SW 1271 (cell line): ENCODE results near the gene PKLR.
"Not testable (repeated sequence)": the region's sequence is repeated elsewhere in the genome, so short reads cannot be mapped to it uniquely, and the experiment has no call there.

Source experiments
- DNase-seq, 2 experiments: peaks; one replicate each; lab custom pipeline; 2025; lab: John Stamatoyannopoulos, UW

The PKLR gene

DNA sequence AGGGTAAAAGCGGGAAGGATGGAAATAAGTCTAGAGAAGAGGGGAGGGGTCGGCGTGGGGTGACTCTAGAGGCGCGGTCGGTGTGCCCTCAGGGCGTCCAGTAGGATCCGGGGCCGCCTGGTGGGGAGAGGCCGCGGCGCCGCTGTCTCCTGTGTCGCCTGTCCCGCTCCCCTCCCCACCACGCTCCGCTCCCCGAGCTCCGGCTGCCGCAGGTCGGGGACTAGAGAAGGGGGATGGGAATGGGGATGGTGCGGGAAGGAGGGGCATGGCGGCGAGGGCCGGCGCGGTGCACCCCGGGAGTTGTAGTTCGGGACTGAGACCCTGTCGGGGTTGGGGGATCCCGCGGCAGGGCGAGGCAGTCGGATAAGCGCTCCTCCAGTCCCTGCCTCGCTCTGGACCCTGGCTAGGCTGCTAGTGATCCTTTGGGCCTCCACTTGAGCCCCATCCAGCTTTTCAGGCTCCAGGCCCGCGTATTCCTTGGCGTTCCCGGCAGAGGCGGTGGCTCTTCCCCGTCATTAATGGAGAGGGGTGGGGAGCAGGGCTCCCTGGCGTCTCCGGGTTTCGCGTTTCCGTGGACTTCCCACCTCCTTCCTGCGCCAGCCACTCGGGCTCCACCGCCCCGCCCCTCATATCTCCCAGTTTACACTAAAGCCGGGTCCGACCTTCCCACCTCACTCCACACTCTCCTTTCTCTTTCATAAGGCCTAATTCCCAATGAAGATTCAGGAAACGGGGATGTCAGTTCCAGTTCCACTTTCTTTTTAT, 45.8 kb downstream of the PKLR start, which contains the start of gene ENTREP3:
Gene ENTREP3 (minus strand): TSS at position 241 of the 765 bp plus-strand sequence. CDS start 606 bp downstream, outside the sequence.
- peak; percentile 34 to 35 for DNase-seq

DNA sequence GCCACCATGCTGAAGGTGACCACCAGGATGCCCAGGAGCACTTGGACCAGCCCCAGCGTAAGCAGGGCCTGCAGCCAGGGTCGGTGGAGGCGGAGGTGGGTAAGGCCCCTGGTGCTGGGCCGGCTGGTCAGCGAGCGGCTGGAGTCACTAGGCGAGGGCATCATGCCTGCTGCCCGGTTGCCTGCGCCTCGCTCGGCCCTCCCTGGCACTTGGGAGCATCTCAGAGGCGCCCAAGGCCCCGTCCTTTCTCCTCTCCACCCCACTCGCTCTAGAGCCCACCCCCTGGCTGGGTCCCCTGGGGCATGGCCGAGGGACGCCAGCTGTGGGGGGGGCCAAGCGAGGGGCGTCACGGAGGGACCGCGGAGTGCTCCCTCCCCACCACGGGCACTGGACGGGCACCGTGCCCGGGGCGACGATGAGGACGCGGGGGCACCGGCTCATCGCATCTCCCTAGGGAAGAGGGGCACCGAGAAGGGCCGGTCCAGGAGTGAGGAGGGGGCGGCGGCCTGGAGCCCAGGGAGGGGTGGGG, 46.5 kb downstream of the PKLR start:
- no peak for DNase-seq

DNA sequence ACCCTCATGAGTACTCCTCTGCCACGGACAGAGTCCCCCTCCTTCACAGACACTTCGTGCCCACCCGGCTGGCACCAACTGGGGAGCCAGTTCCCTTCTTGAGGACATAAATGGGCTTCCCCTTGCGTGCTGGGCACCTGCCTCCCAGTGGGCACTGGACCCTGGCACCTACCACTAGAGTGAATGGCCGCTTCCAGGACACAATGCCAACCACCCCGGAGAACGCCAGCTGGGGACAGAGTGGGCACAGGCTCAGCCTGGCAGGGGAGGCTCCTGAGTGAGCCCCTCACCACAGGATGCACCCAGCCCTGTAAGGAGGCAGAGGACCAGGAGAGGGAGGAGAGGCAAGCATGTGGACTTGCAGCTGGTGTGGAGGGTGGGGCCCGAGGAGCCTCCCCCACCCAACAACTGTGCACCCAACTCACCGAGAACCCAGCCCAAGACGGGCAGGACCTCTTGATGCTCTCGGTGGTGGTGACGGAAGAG, 47.0 kb downstream of the PKLR start:
- DNase-seq = no peak

DNA sequence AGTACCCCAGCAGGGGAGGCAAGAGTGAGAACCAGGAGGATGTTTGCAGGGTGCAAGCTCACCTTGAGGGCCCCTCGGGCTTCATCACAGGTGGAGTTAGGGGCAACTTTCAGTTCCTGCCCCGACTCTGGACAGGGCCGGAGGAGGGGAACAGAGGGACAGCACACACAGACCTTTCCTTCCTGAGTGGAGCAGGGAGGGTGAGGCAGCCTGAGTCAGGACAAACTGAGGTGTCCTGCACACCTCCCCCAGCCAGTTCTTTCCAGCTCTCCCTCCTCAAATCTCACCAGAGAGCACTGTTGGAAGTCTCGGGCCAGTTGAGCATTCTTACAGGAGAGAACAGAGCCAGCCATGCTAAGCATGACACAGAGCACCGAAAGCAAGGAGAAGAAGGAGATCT, 47.4 kb downstream of the PKLR start:
- no peak for DNase-seq

DNA sequence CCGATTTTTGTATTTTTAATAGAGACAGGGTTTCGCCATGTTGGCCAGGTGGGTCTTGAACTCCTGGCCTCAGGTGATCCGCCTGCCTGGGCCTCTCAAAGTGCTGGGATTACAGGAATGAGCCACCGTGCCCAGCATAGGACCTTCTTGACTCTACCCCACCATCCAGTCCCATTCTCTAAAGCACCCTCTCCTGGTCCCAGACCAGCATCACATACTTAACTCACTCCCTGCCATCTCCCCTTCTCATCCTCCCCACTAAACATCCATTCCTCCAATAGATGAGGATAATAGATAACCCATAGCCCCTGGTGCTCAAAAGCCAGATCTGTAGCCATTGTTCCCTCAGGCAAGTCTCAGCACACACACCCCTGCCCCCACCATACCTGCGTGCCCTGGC, 48.0 kb downstream of the PKLR start:
- DNase-seq = no peak

DNA sequence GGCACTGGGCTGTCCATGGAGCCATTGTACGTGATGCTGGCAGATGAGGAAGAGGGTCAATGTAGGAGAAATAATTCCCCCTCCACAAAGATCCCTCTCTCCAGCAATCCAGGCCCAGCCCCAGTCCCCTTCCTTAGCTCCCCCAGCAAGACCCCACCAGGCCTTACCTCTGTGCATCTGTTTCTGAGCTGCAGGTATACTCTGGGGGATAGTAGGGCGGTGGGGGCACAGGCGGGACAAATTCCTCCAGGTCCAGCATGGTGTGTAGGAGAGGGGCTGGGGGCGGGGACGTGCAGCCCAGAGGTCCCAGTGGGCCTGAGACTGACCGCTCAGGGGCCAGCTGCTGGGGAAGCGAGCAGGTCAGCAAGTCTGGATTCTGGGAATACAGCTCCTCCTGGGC, 49.7 kb downstream of the PKLR start:
- DNase-seq = no peak

DNA sequence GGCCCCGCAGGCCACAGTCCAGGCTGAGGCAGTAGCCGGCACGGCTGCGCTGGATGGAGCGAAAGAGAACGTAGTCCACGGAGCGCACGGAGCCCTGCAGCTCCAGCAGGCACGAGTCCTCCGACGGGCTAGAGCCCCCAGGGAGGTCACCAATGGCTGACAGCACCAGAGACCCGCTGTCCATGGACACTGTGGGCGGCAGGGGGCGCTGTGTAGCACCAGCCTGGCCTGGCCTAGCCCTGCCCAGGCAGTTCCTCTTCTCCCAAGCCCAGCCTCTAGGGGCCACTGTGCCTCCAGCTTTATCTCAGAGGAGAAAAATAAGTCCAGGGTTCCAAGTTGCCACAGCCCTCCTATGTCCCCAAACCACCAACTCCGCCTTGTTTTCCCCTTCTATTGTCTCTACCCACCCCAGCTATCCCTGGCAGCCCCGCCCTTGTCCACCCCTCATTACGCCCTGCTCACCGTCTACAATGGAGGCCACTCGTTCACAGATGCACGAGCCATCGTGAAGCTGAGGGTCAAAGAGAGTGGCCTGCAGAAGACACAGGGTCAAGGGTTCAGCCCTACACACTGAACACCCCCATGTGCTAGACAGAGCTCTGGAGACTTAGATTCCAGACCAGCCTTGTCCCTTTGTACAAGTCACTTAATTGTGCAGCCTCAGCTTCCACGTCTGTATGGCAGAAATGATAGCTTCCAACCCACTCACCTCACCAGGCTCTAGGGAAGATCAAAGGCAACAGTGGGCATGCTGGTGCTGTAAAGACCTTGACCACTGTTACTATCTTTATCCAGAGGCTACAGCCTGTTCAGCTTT, 50.4 kb downstream of the PKLR start:
- peak; percentile 53 to 77 for DNase-seq

DNA sequence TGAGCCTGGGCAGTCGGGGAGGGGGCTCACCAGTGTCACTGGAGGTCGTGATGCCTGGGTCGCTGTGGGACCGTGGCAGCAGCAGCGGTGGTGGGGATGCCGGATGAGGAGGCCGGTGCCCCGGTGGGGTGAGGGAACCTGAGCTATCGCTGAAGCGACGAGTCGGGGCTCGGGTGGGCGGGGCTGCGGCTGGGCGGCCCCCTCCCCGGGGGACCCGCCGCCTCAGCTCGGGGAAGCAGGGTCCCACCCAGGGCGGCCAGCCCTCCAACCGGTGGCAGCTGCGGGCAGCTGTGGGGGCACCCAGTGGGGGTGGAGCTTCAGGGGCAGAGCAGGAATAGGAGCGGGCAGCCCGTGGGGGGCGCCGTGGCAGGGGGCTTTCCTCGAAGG, 51.0 kb downstream of the PKLR start:
- DNase-seq = no peak

DNA sequence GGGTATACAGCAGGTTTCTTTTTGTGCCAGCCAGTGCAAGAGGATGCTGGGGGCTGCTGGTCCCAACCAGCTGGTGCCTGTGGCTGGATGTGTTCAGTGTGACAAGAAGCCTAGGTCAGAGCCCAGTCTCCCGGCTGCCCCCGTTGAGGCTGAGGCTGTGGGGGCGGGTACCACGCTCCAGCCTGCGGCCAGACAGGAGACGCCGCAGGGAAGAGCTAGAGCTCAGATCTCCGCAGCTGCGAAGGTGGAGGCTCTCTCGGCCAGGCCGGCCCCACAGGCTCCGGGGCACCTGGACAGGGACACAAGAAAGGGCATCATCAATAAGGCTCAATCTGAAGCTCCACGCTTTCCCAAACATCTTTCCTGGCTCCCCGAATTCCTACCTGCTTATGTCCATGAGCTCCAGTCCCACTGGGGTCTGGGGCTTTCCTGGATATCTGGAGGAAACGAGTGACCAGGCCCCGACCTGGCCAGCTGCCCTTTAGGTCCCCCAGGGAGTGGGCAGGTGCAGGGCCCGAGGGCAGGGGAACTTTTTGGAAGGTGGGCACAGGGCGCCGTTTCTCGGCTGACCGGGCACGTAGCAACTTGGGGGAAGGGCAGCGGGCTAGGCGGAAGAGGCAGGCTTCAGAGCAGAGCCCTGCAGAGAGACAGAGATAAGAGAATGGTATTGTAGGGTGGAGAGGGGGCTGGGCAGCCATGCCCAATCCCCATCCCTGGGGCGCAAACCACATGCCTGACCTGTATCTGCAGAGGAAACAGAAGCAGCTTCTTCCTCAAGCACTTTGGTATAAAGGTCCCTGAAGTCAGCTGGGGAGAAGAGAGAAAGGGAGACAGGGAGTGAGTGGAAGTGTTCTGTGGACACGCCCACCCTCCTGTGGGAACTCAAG, 53.3 kb downstream of the PKLR start:
- no peak for DNase-seq

DNA sequence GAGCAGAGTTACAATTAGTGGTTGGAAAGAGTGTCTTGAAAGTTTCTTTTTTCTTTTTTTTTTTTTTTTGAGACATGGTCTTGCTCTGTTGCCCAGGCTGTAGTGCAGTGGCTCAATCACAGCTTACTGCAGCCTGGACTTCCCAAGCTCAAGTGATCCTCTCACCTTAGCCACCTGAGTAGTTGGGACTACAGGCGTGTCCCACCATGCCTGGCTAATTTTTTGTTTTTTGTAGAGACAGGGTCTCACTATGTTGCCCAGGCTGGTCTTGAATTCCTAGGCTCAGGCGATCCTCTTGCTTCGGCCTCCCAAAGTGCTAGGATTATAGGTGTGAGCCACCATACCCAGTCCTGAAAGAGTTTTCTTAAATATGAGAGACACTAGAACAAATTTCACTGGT, 54.4 kb downstream of the PKLR start:
- DNase-seq = not testable (repeated sequence)

DNA sequence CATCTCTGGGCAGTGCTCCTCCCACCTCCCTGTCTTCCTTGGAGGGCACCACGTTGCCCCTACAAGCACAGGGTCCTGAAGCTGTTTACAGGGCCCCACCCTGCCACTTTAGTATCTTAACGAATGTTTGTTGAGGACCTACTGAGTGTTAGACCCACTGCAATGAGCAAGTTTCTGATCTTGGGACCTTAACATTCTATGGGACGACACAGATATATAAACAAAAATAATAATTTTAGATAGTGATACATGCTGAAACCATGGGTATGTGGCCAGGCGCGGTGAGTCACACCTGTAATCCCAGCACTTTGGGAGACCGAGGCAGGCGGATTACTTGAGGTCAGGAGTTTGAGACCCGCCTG, 56.1 kb downstream of the PKLR start:
- DNase-seq = no peak

DNA sequence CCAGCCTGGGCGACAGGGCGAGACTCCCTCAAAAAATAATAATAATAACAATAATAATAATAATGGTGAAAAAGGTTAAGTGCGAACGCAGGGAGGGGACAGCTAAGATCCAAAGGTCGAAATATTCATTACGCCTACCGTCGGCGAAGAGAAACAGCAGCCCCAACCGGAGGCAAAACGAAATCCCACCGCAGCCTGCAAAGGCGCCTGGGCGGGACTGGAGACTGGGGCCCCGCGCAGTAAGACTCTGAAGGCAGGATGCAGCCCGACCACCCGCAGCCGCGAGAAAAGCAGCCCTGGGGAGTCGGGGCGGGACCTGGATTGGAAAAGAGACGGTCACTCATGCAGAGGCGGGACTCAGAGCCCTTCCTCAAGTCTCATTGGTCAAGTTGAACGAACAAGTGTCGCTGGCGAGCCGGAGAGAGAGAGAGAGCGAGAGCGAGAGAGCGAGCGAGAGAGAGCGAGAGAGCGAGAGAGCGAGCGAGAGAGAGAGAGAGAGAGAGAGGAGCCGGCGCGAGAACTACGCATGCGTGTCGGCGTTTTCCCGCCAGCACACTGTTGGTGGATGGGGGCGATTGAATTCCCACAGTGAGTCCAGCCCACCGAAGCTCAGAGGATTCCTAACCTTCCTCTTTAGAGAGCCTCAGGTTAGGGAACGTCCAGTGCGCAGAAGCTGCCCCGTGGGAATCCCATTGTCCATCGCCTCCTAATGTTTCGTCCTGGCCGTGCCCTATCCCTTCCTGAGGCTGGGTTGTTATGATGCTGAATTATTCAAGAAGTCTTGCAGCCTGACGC, 56.7 kb downstream of the PKLR start:
- DNase-seq = peak; percentile 93 to 95

DNA sequence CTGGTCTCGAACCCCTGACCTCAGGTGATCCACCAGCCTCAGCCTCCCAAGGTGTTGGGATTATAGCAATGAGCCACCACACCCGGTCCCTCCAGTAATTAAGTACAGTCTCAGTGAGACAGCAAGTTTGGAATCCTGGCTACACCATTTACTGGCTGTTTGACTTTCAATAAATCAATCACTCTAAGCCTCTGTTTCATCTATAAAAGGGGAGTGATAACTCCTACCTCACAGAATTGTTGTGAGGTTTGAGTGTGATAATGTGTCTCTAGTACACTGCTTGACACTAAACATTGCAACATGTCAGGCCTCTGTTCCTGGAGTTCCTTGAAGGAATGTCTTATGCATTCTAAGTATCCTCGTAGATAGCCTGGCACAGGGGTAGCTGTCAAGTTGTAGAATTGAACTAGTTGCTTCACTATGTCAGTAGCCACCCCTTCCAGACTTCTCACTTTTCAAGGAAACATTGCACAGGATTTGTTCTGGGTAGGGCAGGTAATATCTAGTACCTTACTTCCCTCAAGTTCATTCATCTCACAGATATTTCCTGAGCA, 58.4 kb downstream of the PKLR start:
- no peak for DNase-seq

DNA sequence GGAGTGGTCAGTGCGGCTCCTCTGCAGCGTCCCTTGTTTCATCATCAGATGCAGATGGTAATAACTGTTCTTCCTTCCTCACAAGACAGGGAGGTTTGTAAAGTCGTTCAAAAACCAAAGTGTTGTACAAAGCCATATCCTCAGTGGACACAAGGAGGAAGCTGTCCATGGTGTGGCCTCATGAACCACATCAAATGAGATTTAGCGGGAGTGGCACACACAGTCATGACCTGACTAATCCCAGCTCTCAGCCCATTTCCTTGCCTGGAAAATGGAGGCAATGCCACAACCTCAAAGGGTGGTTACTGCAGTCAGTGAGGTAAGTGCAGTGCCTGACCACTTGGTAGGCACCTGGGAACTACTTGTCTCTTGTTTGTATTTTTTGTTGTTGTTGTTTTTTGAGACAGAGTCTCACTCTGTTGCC, 59.4 kb downstream of the PKLR start:
- no peak for DNase-seq

DNA sequence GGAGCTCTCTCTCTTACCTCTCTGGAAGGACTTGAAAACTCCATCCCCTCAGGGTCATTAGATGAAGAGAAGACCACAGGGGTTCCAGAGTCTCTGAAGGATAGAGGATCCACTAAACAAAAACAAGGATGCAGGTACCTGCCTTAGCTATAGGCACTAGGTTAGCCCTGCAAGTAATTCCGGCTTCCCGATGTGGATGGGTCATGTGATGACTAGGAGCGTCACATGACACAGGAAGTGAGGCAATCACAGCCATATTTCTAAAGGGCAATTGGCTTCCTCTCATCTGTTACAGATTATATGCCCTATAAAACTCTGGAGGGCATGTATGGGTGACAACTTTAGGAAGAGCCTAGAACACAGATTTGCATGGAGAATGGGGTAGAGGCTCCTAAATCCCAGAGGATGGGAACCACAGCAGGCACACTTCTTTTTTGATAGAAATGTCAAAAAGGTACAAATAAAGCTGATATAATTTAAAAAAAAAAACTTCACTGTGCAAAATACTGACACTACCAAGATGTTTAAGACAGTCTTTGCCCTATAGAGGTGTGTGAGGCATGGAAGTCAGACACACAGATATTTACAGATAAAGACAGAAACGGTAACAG, 60.1 kb downstream of the PKLR start:
- peak; percentile 16 to 53 for DNase-seq
